NB4 (cell line): ENCODE measurements around the gene RETREG3.

Source experiments
- CTCF ChIP-seq: IDR thresholded peaks from one replicate; pipeline ENCODE4 v1.5.1; 2012; ENCODE audit warnings: low read depth, low read length
- MYC ChIP-seq: IDR thresholded peaks from 2 replicates; pipeline ENCODE4 v1.6.1; 2011; ENCODE audit warnings: low read depth, low read length
- POLR2A ChIP-seq: IDR thresholded peaks from 2 replicates; pipeline ENCODE4 v1.6.1; 2011; ENCODE audit warnings: mild to moderate bottlenecking; ENCODE audit not compliant: insufficient read length; ENCODE audit errors: extremely low read depth

GRCh38 chr17:42586514-42587230, 22.5 kb downstream of the RETREG3 start:
- TF ChIP-seq CTCF (no peak), POLR2A (no peak), MYC (no peak)
